Epithelial cell of proximal tubule (primary cell): ENCODE data around the gene LRP8. TPM values are rescaled to one million over a fixed set of nuclear protein-coding genes. Genes with fewer than 3 reads are reported as not detected.

ENCODE experiments used
- DNase-seq: peaks from one replicate; pipeline ENCODE4 v3.0.0-alpha.2; 2011; ENCODE audit warnings: low read depth
- H3K4me3 ChIP-seq: 2 replicates; pipeline ENCODE4 v1.5.1; 2011; ENCODE audit warnings: low read depth, mild to moderate bottlenecking, low read length
- CTCF ChIP-seq: conservative IDR thresholded peaks from 2 replicates; pipeline ENCODE4 v1.5.1; 2012; ENCODE audit warnings: low read depth, mild to moderate bottlenecking, low read length
- total RNA-seq: library from RNA; depleted of rRNA; stranded (reverse); fragments of >200 nt; gene quantifications from 2 replicates; pipeline ENCODE4 v1.2.3, GENCODE V29; 2015

The LRP8 gene
- total RNA-seq, 1 donor from 2014 or later, result 16.1 TPM

GRCh38 chr1:53371851-53372250 is 44.0 kb upstream of the LRP8 start:
- no peak for TF ChIP-seq CTCF
- no peak overlapping the region for H3K4me3 ChIP-seq
- no peak for DNase-seq

- DNase-seq, result no peak
- no peak overlapping the region for H3K4me3 ChIP-seq
- no peak for TF ChIP-seq CTCF
Measured at GRCh38 chr1:53371121-53371666, 43.3 kb upstream of the LRP8 start.

DNA sequence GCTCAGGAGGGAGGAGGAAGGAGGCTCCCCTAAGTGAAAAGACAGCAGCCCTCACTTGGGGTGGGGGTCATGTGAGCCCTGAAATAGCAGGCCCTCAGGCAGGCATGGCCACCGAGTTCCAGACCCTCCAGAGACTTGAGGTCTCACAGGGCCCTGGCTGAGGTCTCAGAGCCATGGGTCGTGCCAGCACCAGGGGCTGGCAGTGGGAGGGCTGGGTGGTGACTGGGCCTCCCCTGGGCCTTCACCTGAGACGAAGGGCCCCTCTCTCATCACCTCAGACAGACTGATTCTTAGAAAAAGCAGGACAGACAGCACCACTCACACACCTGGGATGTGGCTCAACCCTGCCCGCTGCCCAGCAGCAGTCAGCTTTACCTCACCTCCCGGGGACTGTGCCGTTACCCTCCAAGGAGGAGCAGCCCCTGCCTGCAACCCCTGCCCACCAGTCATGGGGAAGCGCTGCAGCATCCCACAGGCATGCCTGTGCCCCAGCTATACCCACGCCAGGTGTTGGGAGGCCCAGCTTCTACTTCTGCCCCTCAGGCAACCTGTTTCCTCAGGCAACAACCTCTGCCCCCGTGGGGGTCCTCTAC is 42.6 kb upstream of the LRP8 start:
- TF ChIP-seq CTCF, result no peak
- no peak overlapping the region for H3K4me3 ChIP-seq
- DNase-seq, result no peak

DNA sequence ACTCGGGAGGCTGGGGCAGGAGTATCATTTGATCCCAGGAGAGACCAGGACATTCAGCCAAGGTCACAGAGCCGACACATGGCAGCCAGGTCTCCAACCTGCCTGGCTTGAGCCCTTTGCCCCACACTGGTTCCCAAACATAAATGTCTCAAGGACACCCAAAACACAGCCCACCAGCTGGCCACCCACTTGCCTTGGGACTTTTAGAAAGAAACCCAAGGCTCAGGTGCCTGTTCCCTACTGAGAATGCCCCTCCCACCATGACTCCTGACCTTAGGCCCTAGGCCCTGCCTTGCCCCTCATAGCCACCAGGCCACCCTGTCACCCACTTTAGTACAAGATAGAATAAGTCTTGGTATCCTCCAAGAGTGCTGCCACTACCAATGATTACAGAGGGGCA is 41.9 kb upstream of the LRP8 start:
- no peak overlapping the region for H3K4me3 ChIP-seq
- TF ChIP-seq CTCF, result no peak
- DNase-seq, result no peak

GRCh38 chr1:53369034-53369750 is 41.3 kb upstream of the LRP8 start:
- no peak for DNase-seq
- no peak for TF ChIP-seq CTCF
- no peak overlapping the region for H3K4me3 ChIP-seq

GRCh38 chr1:53368314-53369033 is 40.6 kb upstream of the LRP8 start:
- no peak for TF ChIP-seq CTCF
- no peak for DNase-seq
- H3K4me3 ChIP-seq, result no peak overlapping the region
